ENCODE measurements around the gene IL3.

IL3 gene

GRCh38 chr5:132026516-132027008 is 33.9 kb upstream of the IL3 start:
- peak; percentile 54 to 61 for DNase-seq

- DNase-seq: no peak
Measured at GRCh38 chr5:132027027-132027426, 33.4 kb upstream of the IL3 start.

- no peak for DNase-seq
Measured at GRCh38 chr5:132029609-132030330, 30.7 kb upstream of the IL3 start.

GRCh38 chr5:132030610-132031009 is 29.8 kb upstream of the IL3 start:
- no peak for DNase-seq

- no peak for DNase-seq
Measured at GRCh38 chr5:132032196-132032595, 28.3 kb upstream of the IL3 start.

GRCh38 chr5:132033122-132033521 is 27.3 kb upstream of the IL3 start:
- DNase-seq: no peak

- DNase-seq: no peak
Measured at GRCh38 chr5:132037353-132037752, 23.1 kb upstream of the IL3 start.

GRCh38 chr5:132044207-132044606 is 16.2 kb upstream of the IL3 start:
- no peak for DNase-seq

GRCh38 chr5:132046880-132047299 is 13.6 kb upstream of the IL3 start:
- DNase-seq: no peak

GRCh38 chr5:132049093-132049492 is 11.4 kb upstream of the IL3 start:
- no peak for DNase-seq

GRCh38 chr5:132049559-132049958 is 10.9 kb upstream of the IL3 start:
- no peak for DNase-seq

GRCh38 chr5:132050136-132050535 is 10.3 kb upstream of the IL3 start:
- DNase-seq: no peak

- no peak for DNase-seq
Measured at GRCh38 chr5:132050661-132051552, 9.5 kb upstream of the IL3 start.

- no peak for DNase-seq
Measured at GRCh38 chr5:132052520-132052919, 7.9 kb upstream of the IL3 start.

- no peak for DNase-seq
Measured at GRCh38 chr5:132053483-132053882, 7.0 kb upstream of the IL3 start.

GRCh38 chr5:132054031-132054696 is 6.3 kb upstream of the IL3 start:
- DNase-seq: no peak

GRCh38 chr5:132054697-132055440 is 5.6 kb upstream of the IL3 start:
- no peak for DNase-seq

GRCh38 chr5:132055441-132055807 is 5.0 kb upstream of the IL3 start:
- no peak for DNase-seq

- DNase-seq: peak in 1 of 2 experiments; percentile 37
Measured at GRCh38 chr5:132055808-132056609, 4.4 kb upstream of the IL3 start.

GRCh38 chr5:132056610-132057497 is 3.6 kb upstream of the IL3 start:
- peak in 1 of 2 experiments; percentile 2 for DNase-seq

Data from activated CD4-positive, alpha-beta T cell treated with anti-CD3 and anti-CD28 coated beads, Interleukin-2, amount 50 U/mL, for 48 hours (primary cell).